DMS53 treated with DMSO at 0.1 percent for 48 hours (cell line): ENCODE measurements around the gene PDILT.
"Not testable (repeated sequence)": the region's sequence is repeated elsewhere in the genome, so short reads cannot be mapped to it uniquely, and the experiment has no call there.

Experiments used
- DNase-seq: peaks from one replicate; lab custom pipeline; 2025; ENCODE audit not compliant: unreplicated experiment; lab: John Stamatoyannopoulos, UW

The PDILT gene

DNA sequence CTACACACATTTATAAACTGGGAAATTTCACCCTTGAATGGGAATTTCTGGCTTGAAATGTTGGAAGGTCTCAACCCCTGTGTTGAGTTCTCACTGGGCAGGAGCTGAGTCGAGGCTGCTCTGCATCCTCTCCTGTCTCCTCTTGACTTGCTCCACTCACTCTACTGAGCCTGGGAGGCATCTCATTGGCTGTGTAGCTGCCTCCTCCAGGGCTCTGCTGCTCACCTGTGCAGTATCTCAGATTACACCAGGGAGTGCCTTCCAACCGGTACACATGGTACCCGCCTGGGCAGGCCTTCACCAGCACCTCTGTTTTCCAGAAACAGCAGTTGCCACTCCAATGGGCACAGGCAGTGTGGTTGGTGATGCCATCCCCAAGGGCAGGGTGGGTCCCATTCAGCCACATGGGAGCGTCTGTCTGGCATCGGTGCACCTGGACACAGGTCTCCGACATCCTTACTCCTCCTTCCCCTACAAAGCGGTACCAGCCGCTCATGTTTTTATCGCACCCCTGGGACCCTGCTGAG lies 80.9 kb downstream of the PDILT start:
- no peak for DNase-seq

DNA sequence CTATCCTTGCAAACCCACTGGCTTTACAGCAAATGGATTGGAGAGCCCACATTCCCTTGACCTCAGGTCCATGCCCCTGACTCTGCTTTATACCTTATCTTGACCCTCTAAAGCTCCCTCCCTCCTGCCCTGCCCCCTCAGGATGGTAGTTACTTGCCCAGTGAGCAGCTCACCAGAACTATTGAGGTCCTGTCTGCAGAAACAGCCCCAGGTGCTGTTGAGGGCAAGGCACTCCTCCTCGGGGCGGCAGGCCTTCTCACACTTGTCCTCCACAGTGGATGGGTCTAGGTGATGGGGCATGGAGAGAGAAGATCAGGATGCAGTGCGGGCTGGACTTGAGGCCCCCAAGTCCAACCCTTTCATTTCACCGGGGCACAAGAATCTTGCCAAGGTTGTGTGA lies 81.8 kb downstream of the PDILT start:
- DNase-seq = no peak

- no peak for DNase-seq
Measured at GRCh38 chr16:20321671-20322070, 82.9 kb downstream of the PDILT start.

- DNase-seq = not testable (repeated sequence)
Measured at GRCh38 chr16:20321051-20321450, 83.5 kb downstream of the PDILT start.

DNA sequence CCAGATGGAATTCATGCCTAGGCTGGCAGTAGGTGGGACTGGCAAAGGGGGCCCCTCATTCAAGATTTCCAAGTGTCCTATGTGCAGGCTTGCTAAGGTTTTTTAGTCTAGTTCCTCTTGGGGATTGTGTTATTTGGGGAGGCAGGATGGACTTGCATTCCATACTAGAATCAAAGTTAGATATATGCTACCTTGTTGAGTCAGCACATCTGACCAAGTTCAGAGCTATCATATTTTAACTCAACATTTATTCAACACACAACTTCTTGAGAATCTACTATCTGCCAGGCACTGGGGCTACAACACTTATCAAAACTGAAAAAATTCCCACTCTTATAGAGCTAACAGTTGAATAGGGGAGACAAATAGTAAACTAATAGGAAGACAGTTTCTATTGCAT lies 83.9 kb downstream of the PDILT start:
- no peak for DNase-seq

GRCh38 chr16:20320178-20320577 lies 84.4 kb downstream of the PDILT start:
- DNase-seq = no peak

- no peak for DNase-seq
Measured at GRCh38 chr16:20319406-20319805, 85.1 kb downstream of the PDILT start.

DNA sequence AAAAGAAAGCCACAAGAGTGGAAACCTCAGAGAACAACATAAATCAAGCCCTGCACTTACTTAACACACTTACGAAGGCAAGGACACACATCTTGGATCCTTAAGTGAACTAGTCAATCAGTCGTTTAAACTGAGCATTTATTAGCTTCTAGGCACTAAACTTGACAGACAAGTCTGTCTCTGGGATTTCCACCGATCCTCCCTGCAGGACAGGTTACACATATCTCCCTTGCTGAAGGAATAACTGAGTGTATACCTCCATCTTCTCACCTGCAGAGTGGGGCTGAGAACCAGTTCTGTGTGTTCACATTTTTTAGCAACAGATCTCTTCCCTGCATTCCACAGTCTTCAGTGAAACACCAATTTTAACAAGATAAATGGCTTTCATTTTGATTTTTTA lies 86.1 kb downstream of the PDILT start:
- no peak for DNase-seq

- no peak for DNase-seq
Measured at GRCh38 chr16:20318006-20318405, 86.5 kb downstream of the PDILT start.

DNA sequence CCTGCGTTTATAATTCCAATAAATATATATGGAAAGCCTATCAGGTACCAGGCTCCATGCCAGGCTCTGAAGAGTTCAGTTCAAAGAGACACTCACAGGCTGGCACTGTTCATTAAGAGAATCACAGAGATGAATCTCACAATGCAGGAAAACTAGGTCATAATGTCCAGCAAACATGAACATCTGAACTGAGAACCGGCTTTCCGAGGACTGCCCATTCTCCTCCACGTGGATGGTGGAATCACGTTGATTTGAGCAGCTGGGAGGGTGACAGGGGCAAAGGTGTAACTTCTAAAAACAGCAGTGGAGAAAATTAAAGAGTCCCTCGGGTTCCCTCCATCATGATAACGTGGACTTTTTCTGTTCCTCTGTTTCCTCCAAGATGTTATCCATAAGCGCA lies 87.4 kb downstream of the PDILT start:
- DNase-seq = no peak

DNA sequence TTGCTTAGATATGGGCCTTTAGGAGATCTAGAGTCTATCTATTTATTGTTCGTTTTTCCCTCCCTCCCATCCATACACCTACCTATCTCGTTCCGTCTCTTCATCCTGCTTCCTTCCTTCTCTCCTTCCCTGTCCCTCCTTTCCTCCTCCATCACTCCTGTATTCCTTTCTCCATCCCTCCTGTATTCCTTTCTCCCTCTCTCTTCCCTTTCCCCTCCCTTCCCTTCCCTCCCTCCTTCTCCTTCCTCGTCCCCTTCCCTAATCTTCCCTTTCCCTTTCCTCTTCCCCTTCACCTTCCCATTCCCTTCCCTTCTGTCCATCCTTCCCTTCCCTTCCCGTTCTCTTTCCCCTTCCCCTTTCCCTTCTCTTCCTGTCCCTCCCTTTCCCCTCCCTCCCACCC lies 87.8 kb downstream of the PDILT start:
- no peak for DNase-seq

- no peak for DNase-seq
Measured at GRCh38 chr16:20315764-20316163, 88.8 kb downstream of the PDILT start.

DNA sequence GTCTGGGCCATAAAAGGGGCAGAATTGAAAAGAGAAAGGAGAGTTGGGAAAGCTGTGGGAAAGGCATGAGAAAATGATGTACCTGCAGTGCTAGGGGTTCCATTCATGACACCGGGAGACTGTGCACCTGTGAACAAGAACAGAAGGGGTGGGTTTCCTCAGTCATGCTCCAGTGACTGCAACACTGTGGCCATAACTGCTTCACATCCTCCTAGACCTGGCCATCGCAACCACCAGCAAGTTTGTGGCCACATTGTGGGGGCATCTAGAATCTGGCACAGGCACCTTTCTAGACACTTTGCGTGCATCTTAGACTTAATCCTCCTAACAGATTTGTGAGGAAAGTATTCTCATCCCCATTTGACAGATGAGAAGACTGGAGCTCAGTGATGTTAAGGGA lies 90.0 kb downstream of the PDILT start:
- DNase-seq = no peak

GRCh38 chr16:20313741-20314140 lies 90.8 kb downstream of the PDILT start:
- DNase-seq = no peak

DNA sequence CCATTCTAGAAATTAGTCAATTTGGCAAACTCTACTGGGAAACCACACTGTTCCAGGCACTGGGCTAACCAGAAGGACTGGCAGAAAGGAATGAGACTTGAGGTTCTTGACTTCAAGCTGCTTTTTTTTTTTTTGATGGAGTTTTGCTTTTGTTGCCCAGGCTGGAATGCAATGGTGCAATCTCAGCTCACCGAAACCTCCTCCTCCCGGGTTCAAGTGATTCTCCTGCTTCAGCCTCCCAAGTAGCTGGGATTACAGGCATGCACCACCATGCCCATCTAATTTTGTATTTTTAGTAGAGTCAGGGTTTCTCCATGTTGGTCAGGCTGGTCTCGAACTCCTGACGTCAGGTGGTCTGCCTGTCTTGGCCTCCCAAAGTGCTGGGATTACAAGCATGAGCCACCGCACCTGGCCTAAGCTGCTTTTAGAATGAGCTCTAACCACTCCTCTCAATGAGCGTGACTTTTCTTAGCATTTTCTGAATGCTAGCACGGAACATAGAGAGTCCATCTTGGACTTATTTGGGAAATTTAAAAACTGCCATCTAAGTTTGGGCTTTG lies 91.9 kb downstream of the PDILT start:
- DNase-seq = not testable (repeated sequence)

DNA sequence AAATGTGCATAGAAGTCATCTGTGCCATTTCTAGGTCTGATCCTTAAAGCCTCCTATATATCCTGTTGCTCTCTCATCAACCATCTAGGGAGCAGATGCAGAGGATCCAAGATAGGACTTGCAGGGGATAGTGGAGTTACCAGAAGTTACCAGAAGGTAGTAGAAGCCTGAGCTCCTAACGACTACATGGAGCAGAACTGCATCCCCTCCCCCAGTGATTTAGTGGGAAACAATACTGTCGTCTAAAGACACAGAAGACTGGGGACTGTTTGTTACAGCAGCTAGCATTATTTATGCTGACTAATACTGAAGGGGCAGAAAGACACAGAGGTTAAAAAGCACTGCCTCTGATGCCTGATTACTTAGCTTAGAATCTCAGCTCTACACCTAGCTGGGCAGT lies 93.0 kb downstream of the PDILT start:
- DNase-seq = no peak

- no peak for DNase-seq
Measured at GRCh38 chr16:20310421-20311395, 93.8 kb downstream of the PDILT start.

DNA sequence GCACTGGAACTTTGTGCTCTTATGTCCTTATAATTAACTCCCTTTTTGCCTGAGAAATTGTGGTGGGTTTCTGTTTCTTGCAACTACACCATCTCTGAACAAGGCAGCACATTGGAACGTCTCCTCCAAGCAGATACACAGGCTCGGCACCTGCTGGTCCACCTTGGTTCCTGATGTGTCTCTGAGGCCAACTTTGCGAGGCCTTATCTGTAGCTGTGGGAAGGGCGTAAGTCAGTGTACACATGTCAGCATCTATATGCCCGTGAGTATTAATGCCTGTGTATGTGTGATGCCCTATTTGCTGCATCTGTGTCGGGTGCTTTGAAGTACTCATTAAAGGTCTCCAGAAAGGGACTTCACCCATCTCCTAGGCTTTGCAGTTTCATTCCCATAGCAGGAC lies 94.8 kb downstream of the PDILT start:
- DNase-seq = no peak
